ENCODE results near the gene SYNE1. TPM values are rescaled to one million over a fixed set of nuclear protein-coding genes. Genes with fewer than 3 reads are reported as not detected.

SYNE1 gene
- total RNA-seq, 1 experiment from 2014 or later: 3.0 TPM

- Histone ChIP-seq H3K18ac (ENCODE audit: insufficient read length, low read depth, low read length) (no peak overlapping the region), H2BK15ac (ENCODE audit: low read depth, low read length) (no peak overlapping the region), H3K56ac (ENCODE audit: insufficient read length, low read depth, low read length) (no peak overlapping the region), H2BK20ac (ENCODE audit: low read depth, low read length, poor library complexity, severe bottlenecking) (no peak overlapping the region), H2BK12ac (ENCODE audit: insufficient read length, low read depth, low read length) (no peak overlapping the region), H3K4me1 (ENCODE audit: insufficient read depth, low read length) (peaks cover 3% of the 10 kb centered on the region; the same call in 1 of the 2 replicates), H2BK5ac (ENCODE audit: insufficient read length, low read length) (no peak overlapping the region), H2AFZ (ENCODE audit: low read length) (no peak overlapping the region), H2AK5ac (ENCODE audit: insufficient read length, low read length) (no peak overlapping the region), H3K79me2 (ENCODE audit: insufficient read depth, low read length) (no peaks in the 10 kb centered on the region), H3K79me1 (ENCODE audit: insufficient read depth, low read depth, low read length, poor library complexity, severe bottlenecking) (no peaks in the 10 kb centered on the region), H4K20me1 (ENCODE audit: control insufficient read depth, insufficient read depth, insufficient read length) (no peaks in the 10 kb centered on the region), H3K4me2 (ENCODE audit: insufficient read depth, insufficient read length, low read length) (no peak overlapping the region), H3K23ac (ENCODE audit: insufficient read length, low read depth, low read length) (no peak overlapping the region), H3K4ac (ENCODE audit: low read depth, low read length) (no peak overlapping the region), H4K5ac (ENCODE audit: insufficient read length, low read depth, low read length) (no peak overlapping the region), H3K23me2 (ENCODE audit: insufficient read length, low read depth, low read length, poor library complexity, severe bottlenecking) (no peaks in the 10 kb centered on the region), H4K91ac (ENCODE audit: insufficient read length, low read depth, low read length) (no peak overlapping the region), H3K27ac (ENCODE audit: insufficient read length, low read depth, low read length) (no peak overlapping the region), H3K27me3 (ENCODE audit: insufficient read depth, low read length) (no peaks in the 10 kb centered on the region), H4K8ac (replicated peaks; ENCODE audit: insufficient read length, low read depth, low read length) (no peak overlapping the region), H3K9me3 (ENCODE audit: control insufficient read depth, low read depth, low read length) (no peaks in the 10 kb centered on the region), H3K9ac (ENCODE audit: extremely low read depth, insufficient read length, low read length) (no peak overlapping the region), H3K14ac (ENCODE audit: insufficient read depth, low read length) (no peak overlapping the region), H3T11ph (ENCODE audit: low read length) (no peak overlapping the region), H2BK120ac (ENCODE audit: low read depth, low read length, poor library complexity, severe bottlenecking) (no peak overlapping the region)
- no peaks in the 10 kb centered on the region for H3K27me3 Mint-ChIP-seq (ENCODE audit: low read depth)
- TF ChIP-seq CTCF (conservative IDR thresholded peaks at IDR 0.05): no peak
- no peaks in the 10 kb centered on the region for H3K36me3 Mint-ChIP-seq (ENCODE audit: insufficient read depth in 1 of 3, low read depth in 3 of 3)
- H3K4me1 Mint-ChIP-seq: peaks cover 15 to 22% of the 10 kb centered on the region in 2 experiments
- no CpG with 5 or more reads among the region's 3 CpGs for WGBS (ENCODE audit: extremely low coverage, insufficient read length, low lambda C conversion rate)
- H3K9me3 Mint-ChIP-seq: no peaks in the 10 kb centered on the region
- DNase-seq: no peak
- no peak overlapping the region for H3K27ac Mint-ChIP-seq
- peak overlapping the region in 1 of 2 experiments; percentile 45; a peak in 2 of 5 replicates for H3K4me3 Mint-ChIP-seq
These were observed 338.1 kb downstream of the SYNE1 start for GRCh38 chr6:152298848-152299735.
